Glomerular visceral epithelial cell (primary cell): ENCODE measurements around the gene MAD2L2.

Experiments
- DNase-seq: peaks from one replicate; pipeline ENCODE4 v3.0.0-alpha.2; 2016; ENCODE audit errors: extremely low spot score

Gene MAD2L2

DNA sequence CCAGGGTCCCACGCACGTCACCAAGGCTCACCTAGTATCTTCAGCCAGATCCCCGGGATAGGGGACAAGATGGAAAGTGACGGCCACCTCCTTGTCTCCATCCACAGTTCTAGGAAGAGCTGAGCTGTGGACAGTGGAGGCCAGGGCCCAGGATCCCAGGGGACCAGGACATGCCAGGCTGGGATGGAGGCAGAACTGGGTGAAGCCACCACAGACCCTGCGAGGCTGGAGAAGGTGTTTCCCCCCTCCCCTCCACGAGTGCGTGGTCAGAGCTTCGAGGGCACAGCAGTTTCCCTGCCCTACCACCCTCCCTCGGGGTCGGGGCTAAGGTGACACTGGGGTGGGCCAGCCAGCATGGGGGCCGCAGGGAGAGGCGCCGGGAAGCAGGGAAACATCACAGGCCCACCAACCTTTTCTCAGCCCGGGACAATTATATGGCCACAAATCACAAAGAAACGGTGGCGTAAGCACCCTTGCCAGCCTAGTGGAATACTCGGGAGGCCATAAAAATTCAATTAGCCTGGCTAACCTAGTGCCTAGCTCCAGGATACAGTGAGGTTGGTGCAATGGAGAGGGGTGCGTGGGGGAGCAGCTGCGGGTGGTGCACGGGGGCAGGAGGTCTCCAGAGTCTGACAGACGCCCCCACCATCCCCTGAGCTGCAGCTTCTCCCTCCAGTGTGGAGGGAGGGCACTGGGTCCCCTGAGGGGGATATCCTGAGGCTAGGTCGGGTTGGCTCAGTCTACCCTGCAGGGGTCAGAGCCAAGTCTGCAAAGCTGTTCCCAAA is 23.9 kb upstream of the MAD2L2 start:
- DNase-seq: no peak

DNA sequence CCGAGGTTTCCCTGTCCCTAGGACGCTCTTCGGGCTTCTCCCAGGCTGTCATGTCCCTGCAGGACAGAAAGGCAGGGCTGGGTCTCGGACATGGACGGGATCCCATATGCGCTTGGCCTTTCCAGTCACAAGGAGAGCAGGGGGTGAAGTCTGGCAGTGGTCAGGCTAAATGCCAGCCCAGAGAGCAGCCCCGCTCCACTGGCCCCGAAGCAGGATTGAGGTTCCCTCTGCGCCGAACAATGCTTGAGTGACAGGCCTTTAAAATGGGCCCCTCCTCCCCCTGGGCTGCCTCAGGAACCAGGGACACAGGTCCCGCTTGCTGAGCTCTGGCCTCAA is 23.2 kb upstream of the MAD2L2 start:
- no peak for DNase-seq

DNA sequence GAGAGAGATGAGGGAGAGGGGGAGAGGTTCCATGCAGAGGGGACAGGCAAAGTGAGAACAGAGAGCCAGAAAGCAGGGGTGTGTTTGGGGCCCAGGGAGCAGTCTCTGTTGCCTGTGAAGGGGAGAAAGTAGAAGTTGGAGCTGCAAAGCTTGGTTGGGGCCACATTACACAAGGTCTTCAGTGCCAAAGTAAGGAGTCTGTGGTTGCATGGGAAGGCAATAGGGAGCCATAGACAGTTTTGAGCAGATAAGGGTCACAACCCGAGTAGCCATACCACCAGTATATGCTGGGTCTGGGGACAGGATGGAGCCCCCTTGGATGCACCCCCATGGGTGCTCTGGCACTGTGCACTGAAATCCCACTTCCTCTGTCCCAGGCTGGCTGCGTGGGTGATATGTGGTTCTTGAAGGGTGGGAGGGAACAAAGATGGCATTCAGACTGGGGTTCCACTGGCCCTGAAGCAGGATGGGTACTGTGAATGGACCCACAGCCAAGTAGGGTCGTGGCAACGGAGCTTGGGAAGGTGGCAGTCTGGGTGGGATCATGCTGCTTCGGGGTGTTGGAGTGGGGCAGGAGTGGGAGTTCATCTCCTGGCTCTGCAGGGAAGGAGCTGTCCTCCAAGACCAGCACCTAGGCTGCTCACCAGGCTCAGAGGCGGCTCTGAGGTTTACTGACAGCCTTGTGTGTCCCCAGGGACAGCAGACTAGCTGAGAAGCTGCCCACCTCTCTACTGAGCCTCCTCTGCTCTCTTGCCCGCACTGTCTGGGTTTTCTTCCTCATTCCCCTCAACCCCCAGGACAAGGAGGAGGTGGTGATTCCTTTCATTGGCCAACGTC is 22.6 kb upstream of the MAD2L2 start:
- DNase-seq: no peak

DNA sequence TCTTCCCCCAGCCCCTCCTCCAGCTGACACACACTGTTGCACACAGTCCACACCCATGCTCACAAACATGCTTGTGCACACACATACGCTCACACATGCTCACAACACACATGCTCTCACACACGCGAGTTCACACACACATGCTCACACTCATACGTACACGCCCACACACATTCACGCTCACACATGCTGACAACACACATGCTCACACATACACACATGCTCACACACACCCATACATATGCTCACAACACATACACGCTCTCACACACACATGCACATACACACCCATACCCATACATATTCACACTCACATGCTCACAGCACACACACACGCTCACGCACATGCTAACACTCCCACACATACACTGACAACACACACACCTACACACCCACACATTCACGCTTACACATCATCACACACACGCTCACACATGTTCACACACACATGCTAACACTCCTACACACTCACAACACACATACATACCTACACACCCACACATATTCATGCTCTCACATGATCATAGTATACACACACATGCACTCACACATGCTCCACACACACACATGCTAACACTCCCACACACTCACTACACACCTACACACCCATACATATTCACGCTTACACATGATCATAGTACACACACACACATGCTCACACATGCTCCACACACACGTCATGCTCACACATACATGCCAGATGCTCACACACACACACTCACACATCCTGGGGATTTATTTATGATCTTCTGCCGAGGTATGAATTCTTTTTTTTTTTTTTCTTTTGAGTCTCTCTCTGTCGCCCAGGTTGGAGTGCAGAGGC is 21.2 kb upstream of the MAD2L2 start:
- DNase-seq: no peak

DNA sequence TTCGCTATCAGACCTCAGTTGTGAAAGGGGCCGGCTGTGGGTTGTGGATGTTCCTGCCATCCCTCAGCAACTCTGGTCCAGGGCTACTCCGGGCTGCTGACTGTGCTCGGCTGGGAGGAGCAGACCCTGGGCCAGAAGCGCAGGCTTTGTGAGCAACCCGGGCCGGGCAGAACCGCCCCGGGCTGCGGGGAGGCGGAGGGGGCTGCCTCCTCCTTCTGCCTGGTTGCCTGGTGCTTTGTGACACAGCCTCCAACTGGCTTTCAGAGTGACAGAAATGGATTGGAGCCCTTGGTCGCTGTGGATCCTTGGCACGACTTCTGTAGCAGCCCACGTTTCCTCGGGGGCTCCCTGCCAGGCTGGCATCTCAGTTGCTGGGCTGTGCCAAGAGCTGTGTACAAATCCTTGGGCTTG is 20.6 kb upstream of the MAD2L2 start:
- no peak for DNase-seq

DNA sequence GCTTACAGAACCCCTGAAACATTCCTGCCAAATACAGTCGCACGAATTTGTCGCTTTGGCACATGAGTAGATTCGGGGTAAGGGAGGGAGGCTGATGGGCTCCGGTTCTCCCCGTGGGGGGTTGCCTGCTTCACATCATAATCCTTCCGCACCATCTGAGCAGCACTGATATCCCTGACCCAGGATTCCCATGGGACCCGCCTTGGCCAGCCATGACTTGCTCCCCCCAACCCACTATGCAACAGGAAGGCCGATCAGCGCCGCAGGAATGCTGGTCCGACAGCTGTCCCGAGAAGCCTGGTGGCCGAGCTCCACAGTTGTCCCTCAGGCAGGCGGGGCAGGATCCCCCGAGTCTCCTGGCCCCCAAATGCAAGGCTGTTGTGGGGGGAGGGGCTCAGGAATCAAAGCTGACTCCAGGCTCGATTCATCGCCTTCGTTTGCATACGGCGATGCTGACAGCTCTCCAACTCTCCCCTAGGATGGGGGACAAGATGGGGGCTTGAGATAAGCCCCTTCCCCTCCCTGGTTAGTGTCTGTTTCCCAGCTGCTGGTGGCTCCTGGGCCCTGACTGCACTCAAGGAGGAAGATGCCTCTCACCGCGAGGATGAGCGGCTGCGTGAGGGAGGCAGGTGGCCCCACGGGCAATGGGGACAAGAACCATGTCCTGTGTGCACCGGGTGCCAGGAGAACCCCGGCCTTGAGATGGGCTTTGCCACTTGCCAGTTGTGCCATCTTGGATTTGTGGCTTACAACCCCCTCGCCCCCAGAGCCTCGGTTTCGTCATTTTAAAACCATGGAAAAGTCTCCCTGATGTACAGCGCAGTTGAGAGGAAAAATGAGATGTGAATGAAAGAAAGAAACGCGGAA is 19.9 kb upstream of the MAD2L2 start:
- DNase-seq: no peak

DNA sequence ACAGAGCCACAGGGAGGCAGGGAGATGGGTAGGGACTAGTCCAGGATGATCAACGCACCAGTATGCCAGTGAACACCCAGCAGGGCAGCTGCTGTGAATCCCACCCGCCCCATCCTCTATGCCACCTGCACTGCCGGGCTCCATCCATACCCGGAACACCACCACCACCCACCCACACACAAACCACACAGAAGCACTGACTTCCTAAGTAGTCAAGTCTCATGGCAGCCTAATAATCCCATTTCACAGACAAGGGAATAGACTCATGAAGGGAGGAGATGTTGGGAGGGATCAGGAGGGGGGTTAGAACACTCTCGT is 16.9 kb upstream of the MAD2L2 start:
- DNase-seq: no peak

DNA sequence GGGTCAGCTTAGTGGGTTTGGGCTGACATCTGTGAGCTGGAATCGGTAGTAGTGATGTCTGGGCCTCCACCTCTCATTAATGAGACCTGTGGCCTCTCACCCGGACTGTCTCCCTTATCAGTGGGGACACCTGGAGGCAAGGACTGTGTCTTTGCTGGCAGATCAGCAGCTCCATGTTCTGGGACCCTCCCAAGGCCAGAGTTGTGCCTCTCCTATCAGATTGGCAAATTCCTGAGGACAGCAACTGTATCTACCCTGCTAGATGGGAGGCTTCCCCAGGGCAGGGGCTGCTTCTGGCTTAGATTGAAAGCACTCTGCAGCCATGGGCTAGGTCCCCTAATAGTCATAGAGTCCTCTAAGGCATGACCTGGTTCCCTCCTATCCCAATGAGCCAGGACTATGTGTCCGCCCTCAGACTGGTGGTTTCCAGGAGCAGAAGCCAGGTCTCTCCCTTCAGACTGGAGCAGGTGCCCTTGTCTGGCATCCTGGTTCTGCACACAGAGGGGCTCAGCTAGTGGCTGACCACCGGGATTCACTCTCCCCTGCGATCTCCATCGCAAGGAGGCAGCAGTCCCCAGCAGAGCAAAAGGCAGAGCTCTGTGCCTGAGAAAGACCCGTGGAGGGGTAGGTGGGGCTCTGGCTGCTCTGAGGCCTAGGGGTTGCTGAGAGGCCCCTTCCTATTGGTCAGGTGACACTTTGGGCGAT is 16.4 kb upstream of the MAD2L2 start:
- DNase-seq: no peak

DNA sequence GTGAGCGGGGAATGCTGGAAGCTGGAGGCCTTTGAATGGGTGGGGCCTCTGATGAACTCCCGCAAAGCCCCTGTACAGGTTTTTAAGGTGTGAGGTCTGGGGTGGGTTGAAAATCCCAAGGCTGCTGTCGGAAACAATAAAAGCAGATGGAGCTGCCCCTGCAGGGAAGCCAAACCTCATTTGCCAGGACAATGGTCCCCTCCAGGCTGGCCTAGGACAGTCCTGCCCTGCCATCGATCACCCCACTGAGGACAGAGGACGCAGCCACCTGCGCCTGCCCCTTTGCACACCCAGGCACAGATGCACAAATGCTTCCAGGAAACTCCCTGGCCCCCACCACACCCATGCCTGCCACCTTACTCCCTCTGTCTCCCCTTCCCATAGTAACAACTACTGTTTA is 14.9 kb upstream of the MAD2L2 start:
- DNase-seq: no peak

DNA sequence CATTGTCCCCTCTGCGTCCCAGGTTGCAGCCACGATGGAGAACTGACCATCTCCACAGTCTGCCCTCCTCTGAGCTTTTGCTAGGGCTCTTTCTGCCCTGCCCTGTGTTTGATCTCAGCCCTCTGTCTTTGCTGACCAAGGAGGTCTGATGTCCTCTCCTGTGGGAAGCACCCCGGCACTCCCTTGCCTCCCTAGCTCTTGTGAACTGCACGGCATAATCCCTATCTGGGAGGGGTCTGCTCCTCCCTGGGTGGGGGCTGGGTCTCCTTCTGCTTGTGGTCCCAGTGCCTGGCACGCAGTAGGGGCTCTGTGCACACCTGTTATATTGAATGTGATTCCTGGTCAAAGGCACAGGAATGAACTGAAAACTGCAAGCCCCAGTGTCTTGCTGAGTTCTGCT is 13.0 kb upstream of the MAD2L2 start:
- no peak for DNase-seq

DNA sequence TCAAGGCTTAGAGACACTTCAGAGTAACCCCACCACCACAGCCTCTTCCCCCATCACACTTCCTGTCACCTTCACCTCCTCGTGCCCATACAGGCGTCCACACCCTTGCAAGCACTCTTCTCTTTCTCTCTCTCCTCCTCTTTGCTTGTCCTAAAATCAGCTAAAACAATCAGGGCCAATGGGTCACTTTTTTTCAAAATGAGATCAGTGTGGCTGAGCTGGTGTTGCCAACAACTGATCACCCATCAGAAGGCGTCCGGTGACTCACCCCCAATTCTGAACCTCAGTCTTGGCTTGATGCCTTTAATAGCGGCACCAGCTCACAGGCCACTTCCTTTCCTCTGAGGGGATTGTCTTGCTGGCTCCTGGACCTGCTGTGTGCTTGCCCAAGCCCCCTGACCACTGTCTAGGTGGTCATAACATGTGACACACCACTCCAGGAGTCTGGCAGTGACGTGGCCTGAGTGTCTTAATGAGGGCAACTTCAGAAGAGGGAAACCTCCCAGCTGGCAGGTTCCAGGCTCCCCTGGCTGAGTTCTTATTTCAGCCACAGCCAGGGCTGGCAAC is 12.2 kb upstream of the MAD2L2 start:
- DNase-seq: peak; percentile 88

DNA sequence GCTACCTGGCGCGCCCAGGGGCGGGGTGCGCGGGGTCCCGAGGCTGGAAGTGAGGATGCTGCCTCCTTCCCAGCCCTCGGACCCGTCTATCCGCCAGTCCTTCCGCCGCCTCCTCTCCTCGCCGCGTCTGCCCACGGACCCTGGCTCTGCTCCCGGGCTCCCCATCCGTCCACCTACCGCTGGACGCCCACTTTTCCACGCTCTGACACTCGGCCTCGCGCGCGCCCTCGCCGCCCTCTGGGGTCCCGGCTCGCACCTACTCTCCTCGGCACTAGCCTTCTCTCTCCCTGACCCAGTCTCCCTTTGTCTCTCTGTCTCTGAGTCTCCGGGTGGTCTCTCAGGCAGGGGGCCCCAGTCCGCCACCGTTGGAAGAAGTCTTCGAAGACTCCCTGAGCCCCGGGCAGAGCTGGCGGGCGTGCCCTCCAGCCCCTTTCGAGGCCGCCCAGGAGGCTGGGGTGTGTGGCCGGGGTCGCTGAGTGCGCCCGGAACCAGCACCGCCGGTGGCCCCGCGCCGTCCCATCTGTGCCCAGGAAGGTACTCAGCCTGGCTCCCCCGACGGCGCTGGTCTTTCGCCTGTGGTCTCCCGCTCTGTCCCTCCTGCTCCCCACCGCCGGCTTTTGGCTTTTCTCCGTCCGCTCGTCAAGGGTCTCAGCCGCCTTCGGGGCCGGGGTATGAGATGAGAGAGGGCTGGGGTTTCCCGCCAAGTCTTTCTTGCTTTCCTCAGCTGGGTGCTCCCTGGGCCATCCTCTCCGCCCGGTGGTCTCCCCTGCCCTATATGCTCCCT is 11.2 kb upstream of the MAD2L2 start:
- DNase-seq: no peak

DNA sequence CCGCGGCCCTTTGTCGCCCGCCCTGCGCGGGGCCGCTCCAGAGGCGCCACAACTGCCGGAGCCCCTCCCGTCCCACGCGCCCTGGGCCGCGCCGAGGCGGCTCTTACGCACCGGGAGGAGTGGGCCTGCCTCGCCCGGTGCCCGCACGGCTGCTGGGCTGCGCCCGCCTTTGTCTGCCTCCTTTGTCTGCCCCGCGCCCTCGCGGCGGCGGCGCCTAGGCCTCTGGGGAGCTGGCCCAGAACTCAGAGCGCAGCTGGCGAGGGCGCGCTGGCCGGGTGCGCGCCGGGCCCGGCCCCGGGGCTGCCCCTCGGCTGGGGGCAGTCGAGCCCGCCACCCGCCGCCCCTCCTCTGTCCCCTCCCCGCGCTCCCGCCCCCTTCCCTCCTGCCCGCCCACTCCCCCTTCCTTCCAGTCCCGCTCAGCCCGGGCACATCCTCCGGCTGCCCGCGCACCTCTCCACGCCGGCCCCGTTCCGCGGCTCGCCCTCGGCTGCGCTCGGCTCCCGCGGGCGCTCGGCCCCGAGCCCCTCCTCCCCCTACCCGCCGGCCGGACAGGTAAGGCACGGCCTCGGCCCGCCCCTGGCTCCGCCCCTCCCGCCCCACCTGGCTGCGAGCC is 10.5 kb upstream of the MAD2L2 start, which contains the start of gene DRAXIN:
Gene DRAXIN (plus strand): TSS at position 409 of the 613 bp plus-strand sequence. CDS start 14,549 bp downstream, outside the sequence.
- no peak for DNase-seq

DNA sequence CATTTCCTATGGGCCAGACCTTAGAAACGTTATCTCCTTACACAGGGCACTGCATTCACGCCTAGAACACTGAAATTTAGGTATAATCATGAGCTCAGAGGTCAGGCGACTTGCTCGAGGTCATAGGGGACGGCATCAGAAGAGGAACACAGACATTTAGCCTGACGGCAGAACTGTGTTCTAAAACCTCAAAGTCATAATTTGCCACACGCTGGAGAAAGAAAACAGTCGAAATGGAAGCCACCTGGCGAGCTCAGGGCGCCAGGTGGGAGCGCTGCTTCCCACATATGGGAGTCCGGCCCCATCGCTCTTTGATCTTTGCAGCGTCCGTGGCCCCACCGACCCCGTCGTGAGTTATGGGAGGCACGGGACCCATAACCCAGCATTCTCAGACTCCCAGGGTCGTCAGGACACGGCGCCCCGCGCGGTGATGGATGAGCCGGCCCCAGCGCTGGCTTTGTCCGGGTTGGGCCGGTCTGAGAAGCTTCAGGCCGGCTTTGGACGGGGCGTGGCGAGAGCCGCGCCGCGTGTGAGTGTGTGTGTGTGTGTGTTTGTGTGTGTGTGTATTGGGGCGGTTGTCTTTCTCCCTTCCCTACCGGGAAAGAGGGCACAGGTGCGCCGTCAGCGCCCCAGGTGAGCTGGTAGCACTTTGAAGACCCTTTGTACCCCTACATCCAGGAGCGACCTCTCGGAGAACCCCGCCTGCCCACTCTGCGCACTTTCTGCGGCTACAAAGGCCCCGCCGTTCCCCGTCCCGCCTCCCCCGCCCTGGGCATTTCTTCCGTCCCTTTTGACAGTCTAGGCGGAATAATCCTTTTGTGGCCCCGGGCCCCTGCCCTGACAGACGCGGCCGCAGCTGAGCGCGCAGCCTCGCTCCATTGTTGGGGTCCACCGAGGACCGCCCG is 9.7 kb upstream of the MAD2L2 start:
- DNase-seq: no peak

DNA sequence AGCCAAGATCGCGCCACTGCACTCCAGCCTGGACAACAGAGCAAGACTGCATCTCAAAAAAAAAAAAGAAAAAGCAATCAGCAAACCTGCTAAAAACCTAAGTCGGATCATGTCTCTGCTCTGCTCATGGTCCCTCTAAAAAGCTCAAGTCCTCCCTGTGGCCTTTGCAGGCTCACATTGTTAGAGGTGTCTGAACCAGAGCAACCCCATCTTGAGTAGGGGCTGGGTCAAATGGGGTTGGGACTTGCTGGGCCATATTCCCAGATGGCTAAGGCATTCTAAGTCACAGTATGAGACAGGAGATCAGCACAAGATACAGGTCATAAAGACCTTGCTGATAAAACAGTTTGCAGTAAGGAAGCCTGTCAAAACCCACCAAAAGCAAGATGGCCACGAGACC is 7.6 kb upstream of the MAD2L2 start:
- DNase-seq: no peak

DNA sequence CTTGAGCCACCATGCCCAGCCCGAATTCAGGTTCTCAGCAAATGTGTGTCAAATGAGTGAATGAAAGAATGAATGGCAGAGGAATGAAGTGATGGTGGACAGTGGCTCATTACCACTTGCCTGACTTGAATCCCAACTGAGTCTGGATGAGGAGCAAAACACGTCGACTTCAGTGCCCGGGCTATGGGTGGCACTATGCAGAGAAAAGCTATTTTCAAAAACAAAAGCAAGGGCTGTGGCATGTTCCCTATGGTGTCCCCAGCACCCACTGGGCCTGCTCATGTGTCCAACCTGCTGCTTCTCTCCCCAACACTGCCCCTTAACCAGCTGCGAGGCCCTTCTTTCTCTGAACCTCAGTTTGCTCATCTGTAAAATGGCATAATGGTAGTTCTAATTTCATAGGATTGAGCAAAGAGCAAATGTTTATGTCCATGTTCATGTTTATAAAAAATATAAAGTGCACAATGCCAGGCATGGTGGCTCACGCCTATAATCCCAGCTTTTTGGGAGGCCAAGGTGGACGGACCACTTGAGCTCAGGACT is 4.3 kb upstream of the MAD2L2 start:
- DNase-seq: no peak

DNA sequence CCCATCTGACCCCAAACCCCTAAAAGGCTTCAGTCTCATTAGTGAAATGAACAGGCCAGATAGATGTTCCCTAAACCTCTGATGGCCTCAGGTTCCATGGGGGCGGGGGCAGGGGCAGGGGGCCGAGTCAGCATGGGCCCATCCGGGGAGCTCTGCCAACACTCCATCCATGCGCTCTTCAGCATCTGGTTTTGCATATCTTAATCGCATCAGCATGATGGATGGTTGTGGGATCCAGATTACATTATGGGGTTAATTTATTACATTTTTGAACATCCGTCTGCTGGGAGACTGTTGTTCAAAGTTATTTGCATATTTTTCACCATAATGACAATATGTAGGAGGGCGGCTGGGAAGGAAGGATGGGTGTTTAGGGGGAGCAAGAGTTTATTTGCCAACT is 3.1 kb upstream of the MAD2L2 start:
- no peak for DNase-seq

DNA sequence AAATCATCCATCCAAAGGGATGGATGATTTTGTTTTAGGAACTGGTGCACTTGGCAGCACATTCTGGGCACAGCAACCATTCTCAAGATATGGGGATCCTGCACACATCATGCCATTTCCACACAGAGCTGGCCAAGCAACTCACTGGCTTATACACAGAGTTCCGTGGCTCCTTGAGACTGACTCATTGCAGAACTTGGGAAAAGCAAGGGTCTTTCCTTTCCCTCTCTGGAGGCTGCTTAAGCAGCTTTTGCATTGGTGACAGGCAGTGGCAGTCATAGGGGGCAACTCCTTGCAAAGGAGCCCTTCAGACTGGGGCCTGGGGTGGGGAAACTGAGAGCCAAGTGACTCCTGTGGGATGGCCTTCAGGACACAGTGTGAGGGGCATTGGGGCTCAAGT is 1.9 kb upstream of the MAD2L2 start:
- no peak for DNase-seq
